HUES64 (cell line): Measurements from ENCODE around the gene PDK2.

Experiments used
- H3K27ac ChIP-seq: 2 replicates; pipeline ENCODE4 v1.7.0; 2013; ENCODE audit warnings: low read depth, low read length, inconsistent platforms
- H3K27me3 ChIP-seq: 2 replicates; pipeline ENCODE4 v1.6.1; 2013; ENCODE audit warnings: mild to moderate bottlenecking, low read length; ENCODE audit not compliant: insufficient read depth
- H3K36me3 ChIP-seq: 2 replicates; pipeline ENCODE4 v1.6.1; 2013; ENCODE audit warnings: mild to moderate bottlenecking, low read length; ENCODE audit not compliant: insufficient read depth
- H3K4me1 ChIP-seq: 2 replicates; pipeline ENCODE4 v1.6.1; 2013; ENCODE audit warnings: mild to moderate bottlenecking, low read length, moderate library complexity; ENCODE audit not compliant: insufficient read depth
- H3K4me3 ChIP-seq: 2 replicates; pipeline ENCODE4 v1.5.1; 2013; ENCODE audit warnings: mild to moderate bottlenecking, low read length, moderate library complexity
- H3K9ac ChIP-seq: 2 replicates; pipeline ENCODE4 v1.6.1; 2013; ENCODE audit warnings: mild to moderate bottlenecking, low read depth, low read length
- H3K9me3 ChIP-seq: 2 replicates; pipeline ENCODE4 v1.6.1; 2013; ENCODE audit warnings: low read depth, low read length; ENCODE audit not compliant: insufficient read depth
- WGBS: fragments of 150-250, 120-280 bp; methylation state at CpG from one replicate; pipeline ENCODE4 v1.1.7; 2013; ENCODE audit warnings: missing lambda C conversion rate; 5-methylcytosine and 5-hydroxymethylcytosine counted together

The PDK2 gene

GRCh38 chr17:50080827-50081226, 14.3 kb upstream of the PDK2 start:
- Histone ChIP-seq H3K36me3 (peaks cover 42% of the 10 kb centered on the region; the same call in 1 of the 2 replicates), H3K27ac (no peak overlapping the region), H3K9me3 (no peaks in the 10 kb centered on the region), H3K4me3 (no peak overlapping the region), H3K4me1 (no peaks in the 10 kb centered on the region), H3K9ac (no peak overlapping the region), H3K27me3 (no peaks in the 10 kb centered on the region)
- 95% methylated on average over 7 of the region's 7 CpGs for WGBS

- no peak overlapping the region for H3K4me3 ChIP-seq
- 94% methylated on average over 4 of the region's 5 CpGs for WGBS
- H3K36me3 ChIP-seq: peaks cover 42% of the 10 kb centered on the region; the same call in 1 of the 2 replicates
These were observed 13.4 kb upstream of the PDK2 start for GRCh38 chr17:50081757-50082156.

GRCh38 chr17:50087246-50087911, 7.8 kb upstream of the PDK2 start:
- no peak overlapping the region for H3K4me3 ChIP-seq
- no peaks in the 10 kb centered on the region for H3K4me1 ChIP-seq
- no peak overlapping the region for H3K27ac ChIP-seq
- no peaks in the 10 kb centered on the region for H3K9me3 ChIP-seq
- H3K27me3 ChIP-seq: no peaks in the 10 kb centered on the region
- WGBS: 65% methylated on average over 10 of the region's 10 CpGs
- peaks cover 13% of the 10 kb centered on the region; the same call in 1 of the 2 replicates for H3K36me3 ChIP-seq
- H3K9ac ChIP-seq: no peak overlapping the region

More at GRCh38 chr17:50081757-50082156, 13.4 kb upstream of the PDK2 start:
- Histone ChIP-seq H3K4me1 (no peaks in the 10 kb centered on the region), H3K9me3 (no peaks in the 10 kb centered on the region), H3K27ac (no peak overlapping the region), H3K27me3 (no peaks in the 10 kb centered on the region), H3K9ac (no peak overlapping the region)

GRCh38 chr17:50087912-50088405, 7.2 kb upstream of the PDK2 start:
- 89% methylated on average over 19 of the region's 19 CpGs for WGBS
- H3K4me3 ChIP-seq: no peak overlapping the region
- no peaks in the 10 kb centered on the region for H3K4me1 ChIP-seq
- no peaks in the 10 kb centered on the region for H3K27me3 ChIP-seq
- no peak overlapping the region for H3K27ac ChIP-seq
- H3K9me3 ChIP-seq: no peaks in the 10 kb centered on the region
- no peak overlapping the region for H3K9ac ChIP-seq
- peaks cover 7% of the 10 kb centered on the region; the same call in 1 of the 2 replicates for H3K36me3 ChIP-seq

- no peaks in the 10 kb centered on the region for H3K9me3 ChIP-seq
- no peak overlapping the region for H3K4me3 ChIP-seq
- WGBS: 89% methylated on average over 25 of the region's 25 CpGs
- H3K4me1 ChIP-seq: no peaks in the 10 kb centered on the region
- H3K9ac ChIP-seq: no peak overlapping the region
- H3K27ac ChIP-seq: no peak overlapping the region
- H3K27me3 ChIP-seq: no peaks in the 10 kb centered on the region
- H3K36me3 ChIP-seq: peaks cover 5% of the 10 kb centered on the region; the same call in 1 of the 2 replicates
These were observed 6.0 kb upstream of the PDK2 start for GRCh38 chr17:50088952-50089825.

GRCh38 chr17:50090071-50090470, 5.1 kb upstream of the PDK2 start:
- 84% methylated on average over 6 of the region's 6 CpGs for WGBS
- Histone ChIP-seq H3K27me3 (no peaks in the 10 kb centered on the region), H3K9me3 (no peaks in the 10 kb centered on the region), H3K36me3 (peaks cover 5% of the 10 kb centered on the region; the same call in 1 of the 2 replicates), H3K27ac (no peak overlapping the region), H3K4me1 (no peaks in the 10 kb centered on the region; the same call in 1 of the 2 replicates), H3K4me3 (no peak overlapping the region), H3K9ac (no peak overlapping the region)

GRCh38 chr17:50090971-50091917, 3.9 kb upstream of the PDK2 start:
- Histone ChIP-seq H3K4me1 (peaks cover 4% of the 10 kb centered on the region; the same call in 1 of the 2 replicates), H3K9ac (no peak overlapping the region), H3K27ac (no peak overlapping the region), H3K4me3 (no peak overlapping the region), H3K27me3 (no peaks in the 10 kb centered on the region), H3K36me3 (peaks cover 5% of the 10 kb centered on the region; the same call in 1 of the 2 replicates), H3K9me3 (no peaks in the 10 kb centered on the region)
- WGBS: 83% methylated on average over 15 of the region's 15 CpGs

- H3K4me3 ChIP-seq: no peak overlapping the region
- H3K9ac ChIP-seq: no peak overlapping the region
- no peaks in the 10 kb centered on the region for H3K9me3 ChIP-seq
- H3K36me3 ChIP-seq: peaks cover 5% of the 10 kb centered on the region; the same call in 1 of the 2 replicates
- no peak overlapping the region for H3K27ac ChIP-seq
- peaks cover 4% of the 10 kb centered on the region; the same call in 1 of the 2 replicates for H3K4me1 ChIP-seq
- H3K27me3 ChIP-seq: no peaks in the 10 kb centered on the region
- WGBS: 44% methylated on average over 1 of the region's 2 CpGs
These were observed 3.2 kb upstream of the PDK2 start for GRCh38 chr17:50091918-50092285.

GRCh38 chr17:50093246-50093645, 1.9 kb upstream of the PDK2 start:
- Histone ChIP-seq H3K9me3 (no peaks in the 10 kb centered on the region), H3K27me3 (no peaks in the 10 kb centered on the region), H3K4me1 (peaks cover 4% of the 10 kb centered on the region; the same call in 1 of the 2 replicates), H3K36me3 (peaks cover 5% of the 10 kb centered on the region; the same call in 1 of the 2 replicates), H3K27ac (no peak overlapping the region), H3K9ac (no peak overlapping the region), H3K4me3 (no peak overlapping the region)
- WGBS: 85% methylated on average over 3 of the region's 3 CpGs

GRCh38 chr17:50093807-50094206, 1.3 kb upstream of the PDK2 start:
- Histone ChIP-seq H3K27me3 (no peaks in the 10 kb centered on the region), H3K27ac (no peak overlapping the region), H3K4me1 (peaks cover 4% of the 10 kb centered on the region; the same call in 1 of the 2 replicates), H3K36me3 (peaks cover 10% of the 10 kb centered on the region; the same call in 1 of the 2 replicates), H3K9ac (no peak overlapping the region), H3K4me3 (no peak overlapping the region), H3K9me3 (no peaks in the 10 kb centered on the region)
- WGBS: 56% methylated on average over 2 of the region's 3 CpGs
